Peyer's patch (tissue), 4 donors: ENCODE results near the gene NCKAP5. TPM values are rescaled to one million over a fixed set of nuclear protein-coding genes. Genes with fewer than 3 reads are reported as not detected.

Source experiments
- DNase-seq, 3 donors: peaks; one replicate each; pipeline ENCODE4 v3.0.0-alpha.2; 2017 to 2019
- H3K27ac ChIP-seq, 4 donors: fragments of 200-600 bp; sonication (generic); one replicate each; pipeline ENCODE4 v1.5.1; 2016 to 2019
- H3K27me3 ChIP-seq, 2 donors: fragments of 200-600 bp; sonication (generic); one replicate each; pipeline ENCODE4 v1.5.1; 2019
- H3K36me3 ChIP-seq, 3 donors: fragments of 200-600 bp; sonication (generic); one replicate each; pipeline ENCODE4 v1.5.1; 2016 to 2019
- H3K4me1 ChIP-seq, 4 donors: fragments of 200-600 bp; sonication (generic); one replicate each; pipeline ENCODE4 v1.5.1; 2016 to 2019
- H3K4me3 ChIP-seq, 4 donors: fragments of 200-600 bp; sonication (generic); 1 replicate in 3 of 4; 2 replicates in 1 of 4; pipeline ENCODE4 v1.5.1; 2016 to 2019; ENCODE audit warnings: mild to moderate bottlenecking in 1 of 4
- H3K9me3 ChIP-seq, 4 donors: fragments of 200-600 bp; sonication (generic); one replicate each; pipeline ENCODE4 v1.5.1; 2016 to 2019; ENCODE audit warnings: mild to moderate bottlenecking in 1 of 4
- POLR2A ChIP-seq, 2 donors: fragments of 450-650 bp; IDR thresholded peaks; one replicate each; pipeline ENCODE4 v1.5.1; 2017; ENCODE audit warnings: antibody characterized with exemption in 2 of 2, mild to moderate bottlenecking in 2 of 2, moderate library complexity in 2 of 2
- total RNA-seq, 4 donors: library from RNA; depleted of rRNA; stranded (reverse); fragments of >200 nt; gene quantifications; one replicate each; pipeline ENCODE4 v1.1.0, GENCODE V29; 2016
- TF ChIP-seq, protein P1 (sequence below), 6 experiments: fragments of 450-650 bp in 4 of 6; fragments of 200-600 bp in 2 of 6; sonication (generic) in 1 of 6; IDR thresholded peaks; one replicate each; pipeline ENCODE4 v1.5.1; 2017 to 2019; ENCODE audit warnings: antibody characterized with exemption in 6 of 6, mild to moderate bottlenecking in 3 of 6, moderate library complexity in 1 of 6

The NCKAP5 gene
- total RNA-seq, 4 donors from 2014 or later = 9.1 to 28.5 (median 22.5) TPM

DNA sequence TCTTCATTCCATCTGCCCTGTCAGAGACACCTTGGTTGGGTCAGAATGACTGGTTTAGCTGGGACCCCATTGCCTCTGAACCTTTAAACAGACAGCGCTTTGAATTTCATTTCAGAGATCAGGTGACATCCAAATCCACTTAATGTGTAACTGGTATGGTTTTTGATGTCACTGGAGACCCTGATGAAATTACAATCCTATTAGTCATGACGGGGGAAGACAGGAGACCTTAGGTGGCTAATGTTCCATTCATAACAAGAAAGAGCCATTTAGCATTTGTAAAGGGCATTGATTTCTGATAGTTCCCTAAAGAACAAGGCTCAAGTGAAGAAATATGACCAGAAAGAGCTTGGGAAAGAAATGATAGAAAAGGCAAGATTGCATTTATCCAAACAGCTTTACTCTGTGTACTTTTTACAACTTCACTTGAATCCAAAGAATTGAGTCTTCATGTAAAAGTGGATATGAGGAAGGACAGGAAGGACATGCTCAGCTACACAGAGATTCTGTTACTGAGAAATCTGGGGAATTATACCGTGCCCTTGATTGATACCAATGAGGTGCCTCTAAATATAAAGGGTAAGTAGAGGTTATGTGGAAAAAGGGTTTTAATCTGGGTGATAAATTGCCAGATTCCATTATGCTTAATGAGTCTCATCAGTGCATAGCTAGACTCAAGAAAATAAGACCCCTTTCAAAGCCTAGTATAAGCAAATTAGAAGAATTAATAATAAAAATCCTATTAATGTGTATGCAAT is 198.2 kb downstream of the NCKAP5 start:
- no peak for TF ChIP-seq POLR2A (IDR thresholded peaks at IDR 0.05)
- TF ChIP-seq, protein P1, sequence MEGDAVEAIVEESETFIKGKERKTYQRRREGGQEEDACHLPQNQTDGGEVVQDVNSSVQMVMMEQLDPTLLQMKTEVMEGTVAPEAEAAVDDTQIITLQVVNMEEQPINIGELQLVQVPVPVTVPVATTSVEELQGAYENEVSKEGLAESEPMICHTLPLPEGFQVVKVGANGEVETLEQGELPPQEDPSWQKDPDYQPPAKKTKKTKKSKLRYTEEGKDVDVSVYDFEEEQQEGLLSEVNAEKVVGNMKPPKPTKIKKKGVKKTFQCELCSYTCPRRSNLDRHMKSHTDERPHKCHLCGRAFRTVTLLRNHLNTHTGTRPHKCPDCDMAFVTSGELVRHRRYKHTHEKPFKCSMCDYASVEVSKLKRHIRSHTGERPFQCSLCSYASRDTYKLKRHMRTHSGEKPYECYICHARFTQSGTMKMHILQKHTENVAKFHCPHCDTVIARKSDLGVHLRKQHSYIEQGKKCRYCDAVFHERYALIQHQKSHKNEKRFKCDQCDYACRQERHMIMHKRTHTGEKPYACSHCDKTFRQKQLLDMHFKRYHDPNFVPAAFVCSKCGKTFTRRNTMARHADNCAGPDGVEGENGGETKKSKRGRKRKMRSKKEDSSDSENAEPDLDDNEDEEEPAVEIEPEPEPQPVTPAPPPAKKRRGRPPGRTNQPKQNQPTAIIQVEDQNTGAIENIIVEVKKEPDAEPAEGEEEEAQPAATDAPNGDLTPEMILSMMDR (IDR thresholded peaks at IDR 0.05) = no peak
- no peak overlapping the region for H3K4me3 ChIP-seq

DNA sequence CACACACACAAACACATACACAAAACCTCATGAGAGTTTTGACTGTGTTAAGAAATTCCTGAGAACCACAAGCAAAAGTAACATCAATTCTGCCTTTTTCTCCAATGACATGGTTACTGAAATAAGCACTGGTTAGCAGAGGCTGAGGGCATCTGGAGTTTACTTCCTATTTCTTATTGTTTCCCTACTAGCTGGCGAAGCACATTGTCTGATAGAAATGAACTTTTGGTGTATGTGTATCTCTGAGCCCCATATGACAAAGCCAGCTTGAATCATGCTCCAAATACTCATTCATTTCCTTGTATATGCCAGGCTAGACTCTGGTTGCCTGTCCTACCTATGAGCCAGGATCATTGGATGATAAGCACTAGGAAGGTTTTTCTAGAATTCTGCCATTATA is 203.1 kb downstream of the NCKAP5 start:
- Histone ChIP-seq H3K36me3 (no peaks in the 10 kb centered on the region), H3K9me3 (no peaks in the 10 kb centered on the region), H3K27ac (no peak overlapping the region), H3K27me3 (no peaks in the 10 kb centered on the region), H3K4me1 (no peaks in the 10 kb centered on the region), H3K4me3 (no peak overlapping the region)
- TF ChIP-seq, protein P1 (IDR thresholded peaks at IDR 0.05) = no peak
- no peak for TF ChIP-seq POLR2A (IDR thresholded peaks at IDR 0.05)
- no peak for DNase-seq

More for the DNA sequence above, 198.2 kb downstream of the NCKAP5 start:
- Histone ChIP-seq H3K4me1 (no peaks in the 10 kb centered on the region), H3K9me3 (no peaks in the 10 kb centered on the region), H3K36me3 (no peaks in the 10 kb centered on the region), H3K27me3 (no peaks in the 10 kb centered on the region), H3K27ac (no peak overlapping the region)
- no peak for DNase-seq

DNA sequence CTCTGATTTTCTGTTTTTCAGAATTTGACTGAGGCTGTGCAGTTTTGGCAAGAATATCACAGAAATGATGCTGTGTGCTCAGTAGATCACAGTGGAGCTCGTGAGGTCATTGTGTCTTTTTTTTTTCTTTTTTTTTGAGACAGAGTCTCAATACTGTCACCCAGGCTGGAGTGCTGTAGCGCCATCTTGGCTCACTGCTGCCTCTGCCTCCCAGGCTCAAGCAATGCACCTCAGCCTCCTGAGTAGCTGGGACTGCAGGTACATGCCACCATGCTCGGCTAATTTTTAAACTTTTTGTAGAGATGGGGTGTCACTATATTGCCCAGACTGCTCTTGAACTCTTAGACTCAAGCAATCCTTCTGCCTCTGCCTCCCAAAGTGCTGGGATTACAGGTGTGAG is 203.6 kb downstream of the NCKAP5 start:
- no peaks in the 10 kb centered on the region for H3K4me1 ChIP-seq
- no peaks in the 10 kb centered on the region for H3K9me3 ChIP-seq
- H3K36me3 ChIP-seq = no peaks in the 10 kb centered on the region
- TF ChIP-seq POLR2A (IDR thresholded peaks at IDR 0.05) = no peak
- TF ChIP-seq, protein P1 (IDR thresholded peaks at IDR 0.05) = no peak
- no peak for DNase-seq
- H3K4me3 ChIP-seq = no peak overlapping the region
- no peaks in the 10 kb centered on the region for H3K27me3 ChIP-seq
- H3K27ac ChIP-seq = no peak overlapping the region

- Histone ChIP-seq H3K9me3 (no peaks in the 10 kb centered on the region), H3K27me3 (no peaks in the 10 kb centered on the region), H3K4me1 (no peaks in the 10 kb centered on the region), H3K27ac (no peak overlapping the region), H3K4me3 (no peak overlapping the region), H3K36me3 (no peaks in the 10 kb centered on the region)
- TF ChIP-seq POLR2A (IDR thresholded peaks at IDR 0.05) = no peak
- TF ChIP-seq, protein P1 (IDR thresholded peaks at IDR 0.05) = no peak
- DNase-seq = no peak
Observed at GRCh38 chr2:133363884-133364283, 204.4 kb downstream of the NCKAP5 start.

- no peaks in the 10 kb centered on the region for H3K27me3 ChIP-seq
- H3K9me3 ChIP-seq = no peaks in the 10 kb centered on the region
- no peak overlapping the region for H3K27ac ChIP-seq
- H3K4me1 ChIP-seq = no peaks in the 10 kb centered on the region
- no peaks in the 10 kb centered on the region for H3K36me3 ChIP-seq
- DNase-seq = no peak
- TF ChIP-seq, protein P1 (IDR thresholded peaks at IDR 0.05) = no peak
- TF ChIP-seq POLR2A (IDR thresholded peaks at IDR 0.05) = no peak
- no peak overlapping the region for H3K4me3 ChIP-seq
Observed at GRCh38 chr2:133362061-133362476, 206.2 kb downstream of the NCKAP5 start.
